Breast epithelium (tissue), 4 donors: ENCODE measurements around the gene NAA25. TPM values are rescaled to one million over a fixed set of nuclear protein-coding genes. Genes with fewer than 3 reads are reported as not detected.
A peak's percentile ranks its signal among the peaks of the same experiment; 100 is the strongest.
"Not testable (repeated sequence)": the region's sequence is repeated elsewhere in the genome, so short reads cannot be mapped to it uniquely, and the experiment has no call there.

Source experiments
- DNase-seq, 2 donors: peaks; one replicate each; pipeline ENCODE4 v3.0.0-alpha.2; 2019; ENCODE audit warnings: low spot score in 2 of 2
- H3K27ac ChIP-seq, 2 donors: fragments of 200-600 bp; sonication (generic) in 1 of 2; one replicate each; pipeline ENCODE4 v1.5.1; 2016 to 2019; ENCODE audit warnings: mild to moderate bottlenecking in 1 of 2
- H3K27me3 ChIP-seq, 2 donors: fragments of 200-600 bp; sonication (generic) in 1 of 2; one replicate each; pipeline versions ENCODE4 v1.5.1 to v1.6.0; 2017 to 2019; ENCODE audit warnings: control low read depth in 1 of 2, mild to moderate bottlenecking in 1 of 2
- H3K36me3 ChIP-seq: fragments of 200-600 bp; one replicate; pipeline ENCODE4 v1.5.1; 2019
- H3K4me1 ChIP-seq, 2 donors: fragments of 200-600 bp; sonication (generic); one replicate each; pipeline ENCODE4 v1.5.1; 2016 to 2019; ENCODE audit warnings: control low read depth in 1 of 2
- H3K4me3 ChIP-seq, 3 donors: fragments of 200-600 bp; sonication (generic); 1 replicate in 2 of 3; 2 replicates in 1 of 3; pipeline ENCODE4 v1.5.1; 2016 to 2019; ENCODE audit warnings: mild to moderate bottlenecking in 3 of 3, moderate library complexity in 2 of 3
- H3K9me3 ChIP-seq, 2 donors: fragments of 200-600 bp; sonication (generic) in 1 of 2; one replicate each; pipeline ENCODE4 v1.5.1; 2016 to 2019; ENCODE audit warnings: control low read depth in 1 of 2
- CTCF ChIP-seq, 3 donors: fragments of 450-650 bp; IDR thresholded peaks; one replicate each; pipeline ENCODE4 v1.5.1; 2016 to 2017; ENCODE audit warnings: antibody characterized with exemption in 3 of 3, mild to moderate bottlenecking in 3 of 3, moderate library complexity in 3 of 3
- POLR2A ChIP-seq: fragments of 450-650 bp; IDR thresholded peaks from one replicate; pipeline ENCODE4 v1.6.1; 2016; ENCODE audit warnings: antibody characterized with exemption, mild to moderate bottlenecking, moderate library complexity
- POLR2AphosphoS5 ChIP-seq, 3 donors: sonication (generic); formaldehyde crosslinking; IDR thresholded peaks; one replicate each; pipeline ENCODE4 v1.6.1; 2017; ENCODE audit warnings: antibody characterized with exemption in 3 of 3
- intact Hi-C: fragments of 100-400 bp; cut with DNase I; formaldehyde crosslinking; loops from one replicate; pipeline ENCODE4 v1.15.1; 2023; ENCODE audit warnings: low total_unique reads
- total RNA-seq, 3 donors: library from RNA; depleted of rRNA; stranded (reverse); fragments of >200 nt; gene quantifications; one replicate each; pipeline ENCODE4 v1.1.0, GENCODE V29; 2016

The NAA25 gene
- total RNA-seq, 3 donors from 2014 or later, result 16.8 to 48.3 (median 37.0) TPM

DNA sequence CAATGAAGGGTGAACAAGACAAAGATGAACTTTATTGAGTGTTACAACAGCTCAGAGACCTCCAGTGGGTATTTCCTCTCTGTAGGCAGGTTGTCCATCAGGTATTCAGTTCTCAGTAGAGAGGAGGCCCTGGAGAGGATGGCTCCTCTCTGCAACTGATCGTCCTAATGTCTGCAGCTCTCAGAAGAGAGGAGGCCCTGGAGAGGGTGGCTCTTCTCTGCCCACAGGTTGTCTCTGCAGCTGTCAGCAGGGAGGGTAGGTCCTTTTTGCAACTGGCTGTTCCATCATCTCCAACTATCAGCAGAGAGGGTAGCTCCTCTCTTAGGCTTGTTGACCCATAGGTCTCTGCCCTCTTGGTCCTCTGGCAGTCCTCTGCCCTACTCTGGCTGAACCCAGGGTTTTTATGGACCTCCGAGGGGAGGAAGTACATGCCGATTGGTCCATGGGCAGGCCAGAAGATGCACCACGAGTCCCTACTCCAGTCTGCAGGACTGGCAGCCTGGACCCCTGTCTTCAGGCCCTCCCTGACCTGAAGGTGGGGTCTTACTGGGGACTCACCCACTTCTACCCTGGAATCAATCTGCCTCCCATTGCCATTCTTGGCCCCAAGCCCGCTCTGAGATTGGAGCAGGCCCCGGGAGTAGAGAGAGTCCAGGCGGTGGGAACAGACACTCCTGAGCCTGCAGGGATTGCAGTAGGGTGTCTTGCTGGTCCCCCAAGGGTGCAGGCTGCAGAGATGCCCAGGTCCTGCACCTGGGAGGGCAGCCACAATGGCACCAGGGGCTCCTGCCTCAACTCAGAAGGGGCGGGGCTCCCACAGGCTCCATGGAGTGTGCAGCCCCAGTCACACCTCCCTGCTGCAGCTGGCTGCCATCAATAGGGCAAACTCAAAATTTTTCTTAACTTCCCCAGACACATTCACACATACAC is 97.9 kb downstream of the NAA25 start:
- Histone ChIP-seq H3K27ac (peak overlapping the region; percentile 97 to 99), H3K36me3 (no peaks in the 10 kb centered on the region), H3K4me3 (no peak overlapping the region), H3K9me3 (no peaks in the 10 kb centered on the region), H3K27me3 (no peaks in the 10 kb centered on the region), H3K4me1 (peaks cover 6 to 25% of the 10 kb centered on the region in 2 donors)
- DNase-seq, result no peak
- TF ChIP-seq POLR2A, result no peak
- no peak for TF ChIP-seq POLR2AphosphoS5 (IDR thresholded peaks at IDR 0.05)
- no peak for TF ChIP-seq CTCF (IDR thresholded peaks at IDR 0.05)
- intact Hi-C loops, result no loop called here

GRCh38 chr12:112009596-112009995 is 99.0 kb downstream of the NAA25 start:
- peaks cover 4 to 25% of the 10 kb centered on the region in 2 donors for H3K4me1 ChIP-seq
- intact Hi-C loops, H3K27me3 ChIP-seq, H3K9me3 ChIP-seq, H3K4me3 ChIP-seq, H3K27ac ChIP-seq, DNase-seq, H3K36me3 ChIP-seq: not testable (repeated sequence)

DNA sequence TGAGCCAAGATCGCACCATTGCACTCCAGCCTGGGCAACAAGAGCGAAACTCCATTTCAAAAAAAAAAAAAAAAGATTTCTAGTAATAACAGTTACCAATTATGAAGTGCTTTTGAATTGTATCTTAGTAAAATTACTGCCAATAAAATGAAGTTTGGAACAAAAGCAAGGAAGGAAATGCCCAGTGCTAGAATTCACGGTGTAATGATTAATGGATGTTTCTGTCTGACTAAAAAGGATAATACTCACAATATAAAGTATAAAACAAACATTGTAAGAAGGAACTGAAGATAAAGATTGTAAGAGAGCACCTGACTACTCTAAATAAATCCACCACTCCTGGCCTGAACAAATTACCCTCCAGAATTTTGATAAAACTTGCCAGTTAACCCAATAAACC is 99.7 kb downstream of the NAA25 start:
- intact Hi-C loops, result no loop called here
- H3K4me3 ChIP-seq, result no peak overlapping the region
- H3K9me3 ChIP-seq, result no peaks in the 10 kb centered on the region
- peaks cover 0 to 25% of the 10 kb centered on the region in 2 donors for H3K4me1 ChIP-seq
- DNase-seq, result no peak
- no peaks in the 10 kb centered on the region for H3K36me3 ChIP-seq
- H3K27ac ChIP-seq, result no peak overlapping the region
- TF ChIP-seq POLR2A (no peak), CTCF (IDR thresholded peaks at IDR 0.05) (no peak), POLR2AphosphoS5 (IDR thresholded peaks at IDR 0.05) (no peak)
- H3K27me3 ChIP-seq, result no peaks in the 10 kb centered on the region

GRCh38 chr12:112007945-112008344 is 100.6 kb downstream of the NAA25 start:
- no peaks in the 10 kb centered on the region for H3K36me3 ChIP-seq
- no peak overlapping the region for H3K4me3 ChIP-seq
- intact Hi-C loops, result no loop called here
- H3K27ac ChIP-seq, result peak overlapping the region in 1 of 2 donors; percentile 70
- TF ChIP-seq CTCF (IDR thresholded peaks at IDR 0.05) (no peak), POLR2AphosphoS5 (IDR thresholded peaks at IDR 0.05) (no peak), POLR2A (no peak)
- DNase-seq, result no peak
- no peaks in the 10 kb centered on the region for H3K9me3 ChIP-seq
- peaks cover 0 to 25% of the 10 kb centered on the region in 2 donors for H3K4me1 ChIP-seq
- no peaks in the 10 kb centered on the region for H3K27me3 ChIP-seq

GRCh38 chr12:112005419-112006395 is 102.9 kb downstream of the NAA25 start:
- H3K4me3 ChIP-seq, result peak overlapping the region in 2 of 3 donors; percentile 28 to 45
- TF ChIP-seq POLR2AphosphoS5 (IDR thresholded peaks at IDR 0.05) (no peak), POLR2A (no peak), CTCF (IDR thresholded peaks at IDR 0.05) (no peak)
- intact Hi-C loops, result no loop called here
- peak; percentile 58 to 70 for DNase-seq
- no peaks in the 10 kb centered on the region for H3K27me3 ChIP-seq
- H3K4me1 ChIP-seq, result peaks cover 0 to 14% of the 10 kb centered on the region in 2 donors
- peak overlapping the region; percentile 49 to 73 for H3K27ac ChIP-seq
- H3K36me3 ChIP-seq, result no peaks in the 10 kb centered on the region
- H3K9me3 ChIP-seq, result no peaks in the 10 kb centered on the region
